Activated T-helper 17 cell treated with anti-CD3 and anti-CD28 coated beads, Interleukin-2, amount 50 U/mL, for 72 hours (primary cell): ENCODE results near the gene CAPG. TPM values are rescaled to one million over a fixed set of nuclear protein-coding genes. Genes with fewer than 3 reads are reported as not detected.

Experiments used
- ATAC-seq: fragments of 150-1000 bp; cut with Tn5 transposase; replicated peaks from 2 replicates; pipeline ENCODE4 v1.10.0; 2021; ENCODE audit warnings: mild to moderate bottlenecking, moderate library complexity
- H3K27ac Mint-ChIP-seq: one replicate; pipeline ENCODE4 v1.8.0; 2022; ENCODE audit warnings: mixed read lengths
- H3K27me3 Mint-ChIP-seq: one replicate; pipeline ENCODE4 v1.8.0; 2022; ENCODE audit warnings: mixed read lengths
- H3K36me3 Mint-ChIP-seq: one replicate; pipeline ENCODE4 v1.8.0; 2022; ENCODE audit warnings: low read depth, mild to moderate bottlenecking, mixed read lengths
- H3K4me1 Mint-ChIP-seq: one replicate; pipeline ENCODE4 v1.8.0; 2022; ENCODE audit warnings: mixed read lengths
- H3K4me3 Mint-ChIP-seq: one replicate; pipeline ENCODE4 v1.8.0; 2022; ENCODE audit warnings: mild to moderate bottlenecking, mixed read lengths
- H3K9me3 Mint-ChIP-seq: one replicate; pipeline ENCODE4 v1.8.0; 2022; ENCODE audit warnings: mixed read lengths
- total RNA-seq, 2 donors: library from RNA; stranded (reverse); gene quantifications; one replicate each; pipeline ENCODE4 v1.2.3, GENCODE V29; 2022

CAPG gene
- total RNA-seq, 2 donors from 2014 or later: 27.8 to 46.2 TPM

- ATAC-seq: peak; percentile 3
- no peaks in the 10 kb centered on the region for H3K9me3 Mint-ChIP-seq
These were observed 55.1 kb downstream of the CAPG start for GRCh38 chr2:85355073-85355410.

GRCh38 chr2:85354286-85355072 is 55.7 kb downstream of the CAPG start, which contains the start of the genes ELMOD3 and RETSAT:
Gene ELMOD3 (plus strand): TSS chr2:85354769. CDS start chr2:85357199, 2,430 bp downstream.
Gene RETSAT (minus strand): TSS chr2:85354528. CDS start chr2:85354507, 21 bp downstream.
- peak; percentile 99 for ATAC-seq
- Mint-ChIP-seq H3K36me3 (peaks cover 55% of the 10 kb centered on the region), H3K27me3 (no peaks in the 10 kb centered on the region), H3K4me3 (peak within 1 kb of the TSS; percentile 93), H3K9me3 (no peaks in the 10 kb centered on the region), H3K4me1 (peaks cover 12% of the 10 kb centered on the region), H3K27ac (peak within 1 kb of the TSS; percentile 96)

More at GRCh38 chr2:85355073-85355410, 55.1 kb downstream of the CAPG start:
- Mint-ChIP-seq H3K4me3 (peak overlapping the region; percentile 93), H3K27me3 (no peaks in the 10 kb centered on the region), H3K4me1 (peaks cover 12% of the 10 kb centered on the region), H3K27ac (peak overlapping the region; percentile 96), H3K36me3 (peaks cover 54% of the 10 kb centered on the region)

- H3K4me1 Mint-ChIP-seq: peaks cover 12% of the 10 kb centered on the region
- no peaks in the 10 kb centered on the region for H3K9me3 Mint-ChIP-seq
- H3K36me3 Mint-ChIP-seq: peaks cover 55% of the 10 kb centered on the region
- H3K27ac Mint-ChIP-seq: peak overlapping the region; percentile 96
- ATAC-seq: peak; percentile 35
- peak overlapping the region; percentile 93 for H3K4me3 Mint-ChIP-seq
- no peaks in the 10 kb centered on the region for H3K27me3 Mint-ChIP-seq
These were observed 56.3 kb downstream of the CAPG start for GRCh38 chr2:85353876-85354285.

- Mint-ChIP-seq H3K9me3 (no peaks in the 10 kb centered on the region), H3K36me3 (peaks cover 80% of the 10 kb centered on the region), H3K27ac (no peak overlapping the region), H3K27me3 (no peaks in the 10 kb centered on the region), H3K4me1 (no peaks in the 10 kb centered on the region), H3K4me3 (no peak overlapping the region)
- ATAC-seq: no peak
These were observed 62.6 kb downstream of the CAPG start for GRCh38 chr2:85347599-85347998.

Other genes with a start within 250 kb of the CAPG start
- 100 to 1,000 TPM; 109 to 139 TPM for gene TGOLN2, start 82.4 kb downstream of the CAPG start, total RNA-seq
- 10 to 100 TPM; 28.4 to 34.5 TPM for gene RETSAT, start 55.8 kb downstream of the CAPG start, total RNA-seq
- 10 to 100 TPM; 13.4 to 17.5 TPM for gene ELMOD3, start 55.6 kb downstream of the CAPG start, total RNA-seq
- gene SH2D6, start 8.3 kb upstream of the CAPG start, total RNA-seq: 1 to 10 TPM in 1 of 2 donors, under 1 TPM in 1; 0.66 to 1.3 TPM
- gene MAT2A, start 128.8 kb upstream of the CAPG start, total RNA-seq: 100 to 1,000 TPM; 214 to 308 TPM
- gene GGCX, start 151.1 kb upstream of the CAPG start, total RNA-seq: 10 to 100 TPM; 21.3 to 21.7 TPM
- 100 to 1,000 TPM; 103 to 124 TPM for gene VAMP8, start 167.2 kb upstream of the CAPG start, total RNA-seq
- gene VAMP5, start 174.1 kb upstream of the CAPG start, total RNA-seq: 10 to 100 TPM; 36.8 to 51.2 TPM
- 100 to 1,000 TPM; 116 to 156 TPM for gene RNF181, start 185.4 kb upstream of the CAPG start, total RNA-seq
- 1 to 10 TPM; 3.3 to 3.7 TPM for gene TMEM150A, start 192.3 kb upstream of the CAPG start, total RNA-seq
- 10 to 100 TPM; 21.6 to 32.5 TPM for gene C2orf68, start 201.7 kb upstream of the CAPG start, total RNA-seq
- 10 to 100 TPM; 48.8 to 79.2 TPM for gene USP39, start 205.8 kb upstream of the CAPG start, total RNA-seq